HG02840 (cell line): ENCODE measurements around the gene CCDC60.

ENCODE experiments used
- ATAC-seq: cut with Tn5 transposase; IDR thresholded peaks from one replicate; pipeline ENCODE4 v1.9.1; 2021; ENCODE audit warnings: mild to moderate bottlenecking, moderate library complexity, moderate number of reproducible peaks; ENCODE audit not compliant: unreplicated experiment, low FRiP score

CCDC60 gene

GRCh38 chr12:119500209-119500608 is 165.7 kb downstream of the CCDC60 start:
- ATAC-seq = no peak

GRCh38 chr12:119501052-119501451 is 166.5 kb downstream of the CCDC60 start:
- no peak for ATAC-seq

GRCh38 chr12:119505001-119505400 is 170.5 kb downstream of the CCDC60 start:
- no peak for ATAC-seq

GRCh38 chr12:119512772-119513497 is 178.4 kb downstream of the CCDC60 start:
- no peak for ATAC-seq

GRCh38 chr12:119528241-119528640 is 193.7 kb downstream of the CCDC60 start:
- ATAC-seq = no peak

DNA sequence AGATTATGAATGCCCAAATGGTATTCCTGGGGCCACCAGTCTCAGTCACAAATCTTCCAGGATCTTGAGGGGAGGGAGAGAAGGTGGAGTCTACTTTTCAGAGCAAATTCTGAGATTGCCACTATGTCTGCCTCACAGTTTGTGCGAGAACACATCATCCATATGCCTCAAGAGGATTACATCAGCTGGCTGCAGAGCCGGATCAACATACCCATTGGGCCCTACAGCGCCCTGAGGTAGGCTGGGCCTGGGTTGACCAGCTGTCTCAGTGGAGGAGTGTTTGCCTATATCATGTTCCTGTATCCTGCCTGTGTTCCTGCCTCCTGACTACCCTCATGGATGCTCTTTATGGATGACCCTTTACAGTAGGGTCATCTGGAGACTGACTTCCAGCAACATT is 205.9 kb downstream of the CCDC60 start:
- no peak for ATAC-seq

GRCh38 chr12:119544765-119545625 is 210.5 kb downstream of the CCDC60 start:
- ATAC-seq = no peak

- ATAC-seq = no peak
These were observed 211.8 kb downstream of the CCDC60 start for GRCh38 chr12:119546340-119546739.

DNA sequence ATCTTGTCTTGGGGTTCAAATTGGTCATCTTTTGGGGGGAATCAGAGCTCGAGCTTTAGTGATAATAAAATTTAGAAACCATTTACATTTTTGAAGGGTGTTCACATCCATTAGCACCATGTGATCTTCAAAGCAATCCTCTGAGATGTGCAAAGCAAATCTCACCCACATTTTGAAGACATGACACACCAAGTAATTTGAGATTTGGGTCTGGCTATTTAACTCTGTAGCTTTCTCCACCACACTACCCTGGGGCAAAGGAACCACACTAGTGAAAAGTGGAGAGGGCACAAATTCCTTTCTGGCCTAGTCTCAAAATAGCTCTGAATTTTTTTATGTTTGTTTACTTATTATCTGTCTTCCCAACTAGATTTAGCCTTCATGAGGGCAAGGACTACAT is 212.5 kb downstream of the CCDC60 start:
- no peak for ATAC-seq

- ATAC-seq = no peak
These were observed 222.3 kb downstream of the CCDC60 start for GRCh38 chr12:119556854-119557253.

- no peak for ATAC-seq
These were observed 230.9 kb downstream of the CCDC60 start for GRCh38 chr12:119565404-119565803.

- ATAC-seq = no peak
These were observed 236.2 kb downstream of the CCDC60 start for GRCh38 chr12:119570771-119571170.

DNA sequence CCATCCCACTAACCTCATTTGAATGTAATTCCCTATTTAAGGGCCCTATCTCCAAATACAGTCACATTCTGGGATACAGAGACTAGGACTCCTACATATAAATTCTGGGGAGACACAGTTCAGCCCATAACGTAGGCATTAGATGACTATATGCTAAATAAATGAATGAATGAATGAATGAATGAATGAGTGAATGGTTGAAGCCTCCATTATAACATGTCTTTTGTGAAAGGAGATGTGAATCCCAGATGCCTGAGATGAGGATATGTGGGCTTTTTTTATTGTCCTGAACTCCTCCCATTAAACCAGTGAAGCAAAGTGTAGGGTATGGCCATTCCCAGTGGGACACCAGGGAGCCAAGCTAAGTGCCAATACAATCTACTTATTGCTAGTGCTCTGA is 238.6 kb downstream of the CCDC60 start:
- no peak for ATAC-seq

GRCh38 chr12:119574255-119574654 is 239.7 kb downstream of the CCDC60 start:
- ATAC-seq = no peak

DNA sequence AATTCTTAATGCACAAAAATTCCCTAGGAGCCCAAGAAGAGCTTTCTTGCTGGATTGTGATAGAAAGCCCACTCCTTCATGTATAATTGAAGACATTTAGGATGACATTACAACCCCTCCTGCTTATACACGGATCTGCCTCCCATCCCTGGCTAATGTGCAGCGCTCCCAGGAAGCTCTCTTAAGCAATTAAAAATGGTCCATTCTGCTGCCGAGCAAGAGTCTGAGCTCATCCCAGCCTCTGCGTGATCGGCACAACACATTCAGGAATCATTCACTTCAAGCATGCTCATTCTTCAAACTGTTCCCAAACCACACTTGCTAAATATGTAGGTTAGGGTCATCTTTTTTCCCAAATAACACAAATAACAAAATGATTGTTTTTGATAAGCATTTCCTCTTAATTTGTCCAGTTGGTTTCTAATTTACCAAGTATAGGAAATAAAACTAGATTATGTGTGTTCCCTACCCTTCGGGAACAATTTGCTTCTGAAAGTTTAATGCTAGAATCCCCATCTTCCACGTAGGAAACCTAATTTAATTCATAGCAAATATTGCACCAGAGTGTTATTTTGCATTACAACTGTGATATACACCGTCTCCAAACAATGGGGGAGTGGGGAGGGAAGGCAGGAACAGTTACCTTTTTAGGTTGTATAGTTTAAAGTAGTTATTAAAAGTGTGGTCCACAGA is 241.7 kb downstream of the CCDC60 start:
- ATAC-seq = no peak

GRCh38 chr12:119576915-119577314 is 242.4 kb downstream of the CCDC60 start:
- ATAC-seq = no peak

GRCh38 chr12:119578112-119578511 is 243.6 kb downstream of the CCDC60 start:
- no peak for ATAC-seq

DNA sequence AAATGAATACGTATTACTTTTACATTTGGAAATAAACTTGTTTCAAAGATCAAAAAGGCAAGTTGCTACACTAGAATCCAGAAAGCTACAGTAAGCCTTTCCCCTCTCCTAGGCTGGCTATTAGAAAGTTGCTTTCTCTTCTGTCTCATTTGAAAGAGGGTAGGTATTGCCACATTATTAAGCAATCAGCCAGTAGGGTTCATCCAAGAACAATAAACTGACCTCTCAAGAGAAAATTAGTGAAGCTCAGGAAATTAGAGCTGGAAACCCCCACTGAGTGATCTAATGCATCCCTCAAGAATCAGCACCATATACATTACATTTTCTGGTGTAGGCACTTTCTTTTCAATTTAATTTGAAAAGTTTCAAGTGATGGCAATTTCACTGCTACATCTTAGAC is 254.6 kb downstream of the CCDC60 start:
- ATAC-seq = no peak

DNA sequence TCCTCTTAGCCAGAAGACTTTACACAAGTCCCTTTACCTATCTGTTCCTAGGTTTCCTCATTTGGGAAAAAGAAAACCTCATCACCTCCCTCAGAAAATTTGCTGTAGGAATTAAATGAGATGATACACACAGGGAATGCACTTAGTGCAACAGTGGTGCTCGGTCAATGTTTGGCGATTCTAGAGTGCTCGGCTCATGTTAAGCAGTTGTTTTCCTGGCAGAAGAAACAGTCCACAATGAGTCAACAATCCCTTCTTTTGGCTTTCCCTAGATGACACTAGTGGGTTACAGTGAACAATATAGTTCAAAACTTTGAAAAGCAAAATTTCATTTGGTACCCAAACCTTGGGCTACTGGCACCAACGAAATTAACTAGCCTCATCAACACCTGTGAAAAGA is 255.1 kb downstream of the CCDC60 start:
- no peak for ATAC-seq
